HL-60 (cell line): ENCODE measurements around the gene PRG3.

Experiments
- POLR2AphosphoS5 ChIP-seq: IDR thresholded peaks from 2 replicates; pipeline ENCODE4 v1.6.1; 2012; ENCODE audit warnings: low read depth
- SPI1 ChIP-seq: IDR thresholded peaks from 2 replicates; pipeline ENCODE4 v1.6.1; 2012; ENCODE audit warnings: low read depth, mild to moderate bottlenecking, borderline replicate concordance
- TF ChIP-seq, protein P1 (sequence below): IDR thresholded peaks from one replicate; pipeline ENCODE4 v1.5.1; 2011; ENCODE audit warnings: low read length, control low read depth, inconsistent platforms; ENCODE audit not compliant: insufficient read depth

DNA sequence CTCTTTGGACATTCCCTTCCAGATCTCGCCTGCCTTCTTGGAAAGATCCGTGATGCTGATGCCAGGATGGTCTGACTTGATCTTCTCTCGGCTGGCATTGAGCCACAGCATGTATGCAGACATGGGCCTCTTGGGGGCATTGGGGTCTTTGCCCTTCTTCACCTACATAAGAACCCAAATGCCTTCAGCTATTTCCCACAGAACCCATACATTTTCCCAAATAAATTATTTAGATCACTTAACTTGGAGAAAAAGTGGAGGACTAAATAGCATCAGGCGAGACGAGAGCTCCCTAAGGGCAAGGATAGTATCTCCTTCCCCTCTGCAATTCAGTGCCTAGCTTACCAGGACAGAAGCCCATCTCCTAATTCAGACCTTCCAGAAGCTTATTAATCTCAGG lies 53.2 kb downstream of the PRG3 start:
- TF ChIP-seq, protein P1, sequence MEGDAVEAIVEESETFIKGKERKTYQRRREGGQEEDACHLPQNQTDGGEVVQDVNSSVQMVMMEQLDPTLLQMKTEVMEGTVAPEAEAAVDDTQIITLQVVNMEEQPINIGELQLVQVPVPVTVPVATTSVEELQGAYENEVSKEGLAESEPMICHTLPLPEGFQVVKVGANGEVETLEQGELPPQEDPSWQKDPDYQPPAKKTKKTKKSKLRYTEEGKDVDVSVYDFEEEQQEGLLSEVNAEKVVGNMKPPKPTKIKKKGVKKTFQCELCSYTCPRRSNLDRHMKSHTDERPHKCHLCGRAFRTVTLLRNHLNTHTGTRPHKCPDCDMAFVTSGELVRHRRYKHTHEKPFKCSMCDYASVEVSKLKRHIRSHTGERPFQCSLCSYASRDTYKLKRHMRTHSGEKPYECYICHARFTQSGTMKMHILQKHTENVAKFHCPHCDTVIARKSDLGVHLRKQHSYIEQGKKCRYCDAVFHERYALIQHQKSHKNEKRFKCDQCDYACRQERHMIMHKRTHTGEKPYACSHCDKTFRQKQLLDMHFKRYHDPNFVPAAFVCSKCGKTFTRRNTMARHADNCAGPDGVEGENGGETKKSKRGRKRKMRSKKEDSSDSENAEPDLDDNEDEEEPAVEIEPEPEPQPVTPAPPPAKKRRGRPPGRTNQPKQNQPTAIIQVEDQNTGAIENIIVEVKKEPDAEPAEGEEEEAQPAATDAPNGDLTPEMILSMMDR, result no peak
- TF ChIP-seq SPI1, result no peak
- TF ChIP-seq POLR2AphosphoS5, result no peak
